ENCODE data around the gene ZCCHC7. TPM values are rescaled to one million over a fixed set of nuclear protein-coding genes. Genes with fewer than 3 reads are reported as not detected.

The ZCCHC7 gene
- total and polyA plus RNA-seq, 2 experiments from 2014 or later, result 29.8 to 38.8 TPM

DNA sequence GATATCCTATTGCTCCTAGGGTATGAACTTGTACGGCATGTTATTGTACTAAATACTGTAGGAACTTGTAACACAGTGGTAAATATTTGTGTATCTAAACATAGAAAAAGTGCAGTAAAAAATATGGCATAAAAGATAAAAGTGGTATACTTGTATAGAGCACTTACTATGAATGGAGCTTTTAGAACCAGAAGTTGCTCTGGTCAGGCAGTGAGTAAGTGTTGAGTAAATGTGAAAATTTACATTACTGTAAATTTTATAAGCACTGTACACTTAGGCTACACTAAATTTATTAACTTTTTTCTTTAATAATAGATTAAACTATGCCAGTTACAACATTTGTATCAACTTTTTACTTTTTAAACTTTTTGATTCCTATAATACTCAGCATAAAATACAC lies 109.1 kb downstream of the ZCCHC7 start (continued):
- no peak for TF ChIP-seq ZNF462 (CRISPR knock-in tag; IDR thresholded peaks at IDR 0.05)
- TF ChIP-seq, protein P1, sequence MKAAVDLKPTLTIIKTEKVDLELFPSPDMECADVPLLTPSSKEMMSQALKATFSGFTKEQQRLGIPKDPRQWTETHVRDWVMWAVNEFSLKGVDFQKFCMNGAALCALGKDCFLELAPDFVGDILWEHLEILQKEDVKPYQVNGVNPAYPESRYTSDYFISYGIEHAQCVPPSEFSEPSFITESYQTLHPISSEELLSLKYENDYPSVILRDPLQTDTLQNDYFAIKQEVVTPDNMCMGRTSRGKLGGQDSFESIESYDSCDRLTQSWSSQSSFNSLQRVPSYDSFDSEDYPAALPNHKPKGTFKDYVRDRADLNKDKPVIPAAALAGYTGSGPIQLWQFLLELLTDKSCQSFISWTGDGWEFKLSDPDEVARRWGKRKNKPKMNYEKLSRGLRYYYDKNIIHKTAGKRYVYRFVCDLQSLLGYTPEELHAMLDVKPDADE (IDR thresholded peaks at IDR 0.05), result no peak
- TF ChIP-seq CREB1 (CRISPR knock-in tag; IDR thresholded peaks at IDR 0.05; ENCODE audit: low read depth), result no peak
- no peak for TF ChIP-seq REST (IDR thresholded peaks at IDR 0.05; ENCODE audit: unreplicated experiment)
